Breast epithelium (tissue), 3 donors: Measurements from ENCODE around the gene RRP1.

Experiments used
- POLR2A ChIP-seq: fragments of 450-650 bp; IDR thresholded peaks from one replicate; pipeline ENCODE4 v1.6.1; 2016; ENCODE audit warnings: antibody characterized with exemption, mild to moderate bottlenecking, moderate library complexity
- POLR2AphosphoS5 ChIP-seq, 3 donors: sonication (generic); formaldehyde crosslinking; IDR thresholded peaks; one replicate each; pipeline ENCODE4 v1.6.1; 2017; ENCODE audit warnings: antibody characterized with exemption in 3 of 3
- TF ChIP-seq, protein P1 (sequence below), 3 donors: fragments of 450-650 bp; IDR thresholded peaks; one replicate each; pipeline ENCODE4 v1.5.1; 2016 to 2017; ENCODE audit warnings: antibody characterized with exemption in 3 of 3, mild to moderate bottlenecking in 3 of 3, moderate library complexity in 3 of 3

DNA sequence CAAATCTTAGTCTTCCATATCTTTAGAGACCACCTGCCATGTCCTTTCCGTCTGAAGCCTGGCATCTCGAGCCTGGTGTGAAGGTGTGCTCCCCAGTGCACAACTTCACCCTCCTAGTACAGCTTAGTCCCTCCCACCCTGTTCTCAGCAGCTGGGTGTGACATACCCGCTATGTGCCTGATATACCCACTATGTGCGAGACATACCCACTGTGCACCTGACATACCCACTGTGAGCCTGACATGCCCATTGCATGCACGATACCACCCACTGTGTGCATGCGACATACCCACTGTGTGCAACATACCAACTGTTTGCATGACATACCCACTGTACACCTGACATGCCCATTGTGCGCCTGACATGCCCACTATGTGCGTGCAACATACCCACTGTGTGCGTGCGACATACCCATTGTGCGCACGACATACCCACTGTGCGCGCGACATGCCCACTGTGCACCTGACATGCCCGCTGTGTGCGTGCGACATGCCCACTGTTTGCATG lies 3.0 kb upstream of the RRP1 start:
- TF ChIP-seq, protein P1, sequence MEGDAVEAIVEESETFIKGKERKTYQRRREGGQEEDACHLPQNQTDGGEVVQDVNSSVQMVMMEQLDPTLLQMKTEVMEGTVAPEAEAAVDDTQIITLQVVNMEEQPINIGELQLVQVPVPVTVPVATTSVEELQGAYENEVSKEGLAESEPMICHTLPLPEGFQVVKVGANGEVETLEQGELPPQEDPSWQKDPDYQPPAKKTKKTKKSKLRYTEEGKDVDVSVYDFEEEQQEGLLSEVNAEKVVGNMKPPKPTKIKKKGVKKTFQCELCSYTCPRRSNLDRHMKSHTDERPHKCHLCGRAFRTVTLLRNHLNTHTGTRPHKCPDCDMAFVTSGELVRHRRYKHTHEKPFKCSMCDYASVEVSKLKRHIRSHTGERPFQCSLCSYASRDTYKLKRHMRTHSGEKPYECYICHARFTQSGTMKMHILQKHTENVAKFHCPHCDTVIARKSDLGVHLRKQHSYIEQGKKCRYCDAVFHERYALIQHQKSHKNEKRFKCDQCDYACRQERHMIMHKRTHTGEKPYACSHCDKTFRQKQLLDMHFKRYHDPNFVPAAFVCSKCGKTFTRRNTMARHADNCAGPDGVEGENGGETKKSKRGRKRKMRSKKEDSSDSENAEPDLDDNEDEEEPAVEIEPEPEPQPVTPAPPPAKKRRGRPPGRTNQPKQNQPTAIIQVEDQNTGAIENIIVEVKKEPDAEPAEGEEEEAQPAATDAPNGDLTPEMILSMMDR (IDR thresholded peaks at IDR 0.05) = no peak
- TF ChIP-seq POLR2AphosphoS5 (IDR thresholded peaks at IDR 0.05) = no peak
- TF ChIP-seq POLR2A = no peak
